WTC11 (cell line): ENCODE measurements around the gene KRTAP10-2. TPM values are rescaled to one million over a fixed set of nuclear protein-coding genes. Genes with fewer than 3 reads are reported as not detected.

Experiments
- ATAC-seq: fragments of 200-7000 bp; cut with Tn5 transposase; 2 replicates; pipeline ENCODE4 v1.10.0; 2021; ENCODE audit warnings: mild to moderate bottlenecking, moderate library complexity
- CTCF ChIA-PET: fragments of 300-600 bp; sonication (Branson Sonifier 250); formaldehyde crosslinking; loops from one replicate; lab custom pipeline; 2021; ENCODE audit warnings: antibody characterized with exemption; lab: Charles Lee
- POLR2A ChIA-PET: fragments of 350-600 bp; sonication (Branson Sonifier 250); formaldehyde crosslinking; loops from one replicate; lab custom pipeline; 2021; ENCODE audit warnings: antibody characterized with exemption; lab: Charles Lee
- DNase-seq: peaks from one replicate; pipeline ENCODE4 v3.0.0; 2021; ENCODE audit warnings: low spot score
- H3K27ac Mint-ChIP-seq: 2 replicates; pipeline ENCODE4 v1.8.0; 2021; ENCODE audit warnings: mixed read lengths
- H3K27me3 Mint-ChIP-seq: 2 replicates; pipeline ENCODE4 v1.8.0; 2021; ENCODE audit warnings: low read depth, mild to moderate bottlenecking, moderate library complexity, mixed read lengths
- H3K36me3 Mint-ChIP-seq: 2 replicates; pipeline ENCODE4 v1.8.0; 2021; ENCODE audit warnings: mixed read lengths
- H3K4me1 Mint-ChIP-seq: 2 replicates; pipeline ENCODE4 v1.8.0; 2022; ENCODE audit warnings: mixed read lengths
- H3K4me3 Mint-ChIP-seq: 2 replicates; pipeline ENCODE4 v1.8.0; 2021; ENCODE audit warnings: mild to moderate bottlenecking, moderate library complexity, mixed read lengths
- H3K9me3 Mint-ChIP-seq: 2 replicates; pipeline ENCODE4 v1.8.0; 2021; ENCODE audit warnings: mixed read lengths
- ATF1 ChIP-seq: sonication (generic); formaldehyde crosslinking; IDR thresholded peaks from 2 replicates; pipeline ENCODE4 v1.8.1; 2023; ENCODE audit warnings: mild to moderate bottlenecking, moderate library complexity, missing genetic modification reagents
- ETV6 ChIP-seq: sonication (generic); formaldehyde crosslinking; IDR thresholded peaks from 2 replicates; pipeline ENCODE4 v1.8.1; 2022; ENCODE audit warnings: mild to moderate bottlenecking, missing genetic modification reagents
- FOXP1 ChIP-seq: sonication (generic); formaldehyde crosslinking; IDR thresholded peaks from 2 replicates; pipeline ENCODE4 v1.8.0; 2022; ENCODE audit warnings: missing genetic modification reagents, mild to moderate bottlenecking, moderate library complexity, borderline replicate concordance
- MYBL2 ChIP-seq: sonication (generic); formaldehyde crosslinking; IDR thresholded peaks from 2 replicates; pipeline ENCODE4 v1.8.1; 2023; ENCODE audit warnings: mild to moderate bottlenecking, moderate library complexity, missing genetic modification reagents
- NFYB ChIP-seq: sonication (generic); formaldehyde crosslinking; conservative IDR thresholded peaks from 2 replicates; pipeline ENCODE4 v1.8.0; 2022; ENCODE audit warnings: low read depth, missing genetic modification reagents
- PRRX2 ChIP-seq: fragments of 250-450 bp; sonication (Bioruptor Pico); IDR thresholded peaks from 2 replicates; pipeline ENCODE4 v1.8.0; 2021; ENCODE audit warnings: mild to moderate bottlenecking
- RORB ChIP-seq: fragments of 250-450 bp; sonication (Bioruptor Pico); IDR thresholded peaks from 2 replicates; pipeline ENCODE4 v1.9.0; 2021; ENCODE audit warnings: mild to moderate bottlenecking
- SOX15 ChIP-seq: fragments of 250-450 bp; sonication (Bioruptor Pico); IDR thresholded peaks from 2 replicates; pipeline ENCODE4 v1.9.0; 2021; ENCODE audit warnings: mild to moderate bottlenecking
- SP1 ChIP-seq: sonication (generic); formaldehyde crosslinking; conservative IDR thresholded peaks from 2 replicates; pipeline ENCODE4 v1.8.1; 2022; ENCODE audit warnings: missing genetic modification reagents
- TCF7 ChIP-seq: sonication (generic); formaldehyde crosslinking; IDR thresholded peaks from 2 replicates; pipeline ENCODE4 v1.8.0; 2022; ENCODE audit warnings: mild to moderate bottlenecking, low read depth, missing genetic modification reagents, moderate library complexity
- ZNF263 ChIP-seq: sonication (generic); formaldehyde crosslinking; IDR thresholded peaks from 2 replicates; pipeline ENCODE4 v1.8.1; 2022; ENCODE audit warnings: low read depth, mild to moderate bottlenecking, moderate library complexity, missing genetic modification reagents
- ZNF396 ChIP-seq: fragments of 250-450 bp; sonication (Bioruptor Pico); IDR thresholded peaks from 2 replicates; pipeline ENCODE4 v1.8.0; 2021; ENCODE audit warnings: mild to moderate bottlenecking, moderate library complexity, borderline replicate concordance
- total RNA-seq: library from RNA; stranded (reverse); gene quantifications from 3 replicates; pipeline ENCODE4 v1.2.3, GENCODE V29; 2021
- TF ChIP-seq, protein P1 (sequence below): fragments of 250-450 bp; sonication (Bioruptor Pico); IDR thresholded peaks from 2 replicates; pipeline ENCODE4 v1.9.0; 2021; ENCODE audit warnings: mild to moderate bottlenecking, borderline replicate concordance
- TF ChIP-seq, protein P2 (sequence below): sonication (generic); formaldehyde crosslinking; IDR thresholded peaks from 2 replicates; pipeline ENCODE4 v1.8.0; 2022; ENCODE audit warnings: missing genetic modification reagents
- TF ChIP-seq, protein P3 (sequence below): fragments of 200-600 bp; IDR thresholded peaks from 2 replicates; pipeline ENCODE4 v1.8.0; 2022; ENCODE audit warnings: antibody characterized with exemption
- TF ChIP-seq, protein P4 (sequence below): sonication (generic); formaldehyde crosslinking; IDR thresholded peaks from 2 replicates; pipeline ENCODE4 v1.8.0; 2023; ENCODE audit warnings: mild to moderate bottlenecking, missing genetic modification reagents
- TF ChIP-seq, protein P5 (sequence below): sonication (generic); formaldehyde crosslinking; IDR thresholded peaks from 2 replicates; pipeline ENCODE4 v1.8.1; 2023; ENCODE audit warnings: mild to moderate bottlenecking, missing genetic modification reagents, moderate library complexity

The KRTAP10-2 gene
- total RNA-seq, 1 experiment from 2014 or later: not detected

DNA sequence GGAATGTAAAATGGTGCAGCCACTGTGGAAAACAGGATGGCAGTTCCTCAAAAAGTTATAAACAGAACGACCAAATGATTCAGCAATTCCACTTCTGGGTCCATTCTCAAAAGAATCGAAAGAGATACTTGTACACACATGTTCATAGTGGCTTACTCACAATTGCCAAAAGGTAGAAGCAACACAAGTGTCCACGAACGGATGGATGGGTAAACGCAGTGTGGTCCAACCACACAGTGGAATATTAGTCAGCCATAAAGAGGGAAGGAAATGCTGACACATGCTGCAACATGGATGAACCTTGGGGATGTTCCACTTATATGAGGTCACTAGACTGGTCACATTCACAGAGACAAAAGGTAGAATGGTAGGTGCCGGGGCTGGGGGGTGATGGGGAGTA lies 16.6 kb downstream of the KRTAP10-2 start:
- no peaks in the 10 kb centered on the region for H3K27me3 Mint-ChIP-seq

More for the DNA sequence above, 16.6 kb downstream of the KRTAP10-2 start:
- no peak overlapping the region for H3K4me3 Mint-ChIP-seq
- ATAC-seq: no peak
- H3K36me3 Mint-ChIP-seq: 0 out of 2 replicates have a peak, but pooled peaks cover 2% of the 10 kb centered on the region
- ChIA-PET CTCF (no interaction called here), POLR2A (no interaction called here)
- TF ChIP-seq, protein P1, sequence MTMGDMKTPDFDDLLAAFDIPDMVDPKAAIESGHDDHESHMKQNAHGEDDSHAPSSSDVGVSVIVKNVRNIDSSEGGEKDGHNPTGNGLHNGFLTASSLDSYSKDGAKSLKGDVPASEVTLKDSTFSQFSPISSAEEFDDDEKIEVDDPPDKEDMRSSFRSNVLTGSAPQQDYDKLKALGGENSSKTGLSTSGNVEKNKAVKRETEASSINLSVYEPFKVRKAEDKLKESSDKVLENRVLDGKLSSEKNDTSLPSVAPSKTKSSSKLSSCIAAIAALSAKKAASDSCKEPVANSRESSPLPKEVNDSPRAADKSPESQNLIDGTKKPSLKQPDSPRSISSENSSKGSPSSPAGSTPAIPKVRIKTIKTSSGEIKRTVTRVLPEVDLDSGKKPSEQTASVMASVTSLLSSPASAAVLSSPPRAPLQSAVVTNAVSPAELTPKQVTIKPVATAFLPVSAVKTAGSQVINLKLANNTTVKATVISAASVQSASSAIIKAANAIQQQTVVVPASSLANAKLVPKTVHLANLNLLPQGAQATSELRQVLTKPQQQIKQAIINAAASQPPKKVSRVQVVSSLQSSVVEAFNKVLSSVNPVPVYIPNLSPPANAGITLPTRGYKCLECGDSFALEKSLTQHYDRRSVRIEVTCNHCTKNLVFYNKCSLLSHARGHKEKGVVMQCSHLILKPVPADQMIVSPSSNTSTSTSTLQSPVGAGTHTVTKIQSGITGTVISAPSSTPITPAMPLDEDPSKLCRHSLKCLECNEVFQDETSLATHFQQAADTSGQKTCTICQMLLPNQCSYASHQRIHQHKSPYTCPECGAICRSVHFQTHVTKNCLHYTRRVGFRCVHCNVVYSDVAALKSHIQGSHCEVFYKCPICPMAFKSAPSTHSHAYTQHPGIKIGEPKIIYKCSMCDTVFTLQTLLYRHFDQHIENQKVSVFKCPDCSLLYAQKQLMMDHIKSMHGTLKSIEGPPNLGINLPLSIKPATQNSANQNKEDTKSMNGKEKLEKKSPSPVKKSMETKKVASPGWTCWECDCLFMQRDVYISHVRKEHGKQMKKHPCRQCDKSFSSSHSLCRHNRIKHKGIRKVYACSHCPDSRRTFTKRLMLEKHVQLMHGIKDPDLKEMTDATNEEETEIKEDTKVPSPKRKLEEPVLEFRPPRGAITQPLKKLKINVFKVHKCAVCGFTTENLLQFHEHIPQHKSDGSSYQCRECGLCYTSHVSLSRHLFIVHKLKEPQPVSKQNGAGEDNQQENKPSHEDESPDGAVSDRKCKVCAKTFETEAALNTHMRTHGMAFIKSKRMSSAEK (CRISPR knock-in tag): no peak
- TF ChIP-seq, protein P2, sequence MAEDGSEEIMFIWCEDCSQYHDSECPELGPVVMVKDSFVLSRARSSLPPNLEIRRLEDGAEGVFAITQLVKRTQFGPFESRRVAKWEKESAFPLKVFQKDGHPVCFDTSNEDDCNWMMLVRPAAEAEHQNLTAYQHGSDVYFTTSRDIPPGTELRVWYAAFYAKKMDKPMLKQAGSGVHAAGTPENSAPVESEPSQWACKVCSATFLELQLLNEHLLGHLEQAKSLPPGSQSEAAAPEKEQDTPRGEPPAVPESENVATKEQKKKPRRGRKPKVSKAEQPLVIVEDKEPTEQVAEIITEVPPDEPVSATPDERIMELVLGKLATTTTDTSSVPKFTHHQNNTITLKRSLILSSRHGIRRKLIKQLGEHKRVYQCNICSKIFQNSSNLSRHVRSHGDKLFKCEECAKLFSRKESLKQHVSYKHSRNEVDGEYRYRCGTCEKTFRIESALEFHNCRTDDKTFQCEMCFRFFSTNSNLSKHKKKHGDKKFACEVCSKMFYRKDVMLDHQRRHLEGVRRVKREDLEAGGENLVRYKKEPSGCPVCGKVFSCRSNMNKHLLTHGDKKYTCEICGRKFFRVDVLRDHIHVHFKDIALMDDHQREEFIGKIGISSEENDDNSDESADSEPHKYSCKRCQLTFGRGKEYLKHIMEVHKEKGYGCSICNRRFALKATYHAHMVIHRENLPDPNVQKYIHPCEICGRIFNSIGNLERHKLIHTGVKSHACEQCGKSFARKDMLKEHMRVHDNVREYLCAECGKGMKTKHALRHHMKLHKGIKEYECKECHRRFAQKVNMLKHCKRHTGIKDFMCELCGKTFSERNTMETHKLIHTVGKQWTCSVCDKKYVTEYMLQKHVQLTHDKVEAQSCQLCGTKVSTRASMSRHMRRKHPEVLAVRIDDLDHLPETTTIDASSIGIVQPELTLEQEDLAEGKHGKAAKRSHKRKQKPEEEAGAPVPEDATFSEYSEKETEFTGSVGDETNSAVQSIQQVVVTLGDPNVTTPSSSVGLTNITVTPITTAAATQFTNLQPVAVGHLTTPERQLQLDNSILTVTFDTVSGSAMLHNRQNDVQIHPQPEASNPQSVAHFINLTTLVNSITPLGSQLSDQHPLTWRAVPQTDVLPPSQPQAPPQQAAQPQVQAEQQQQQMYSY: no peak
- TF ChIP-seq TCF7 (CRISPR knock-in tag): no peak
- TF ChIP-seq, protein P3, sequence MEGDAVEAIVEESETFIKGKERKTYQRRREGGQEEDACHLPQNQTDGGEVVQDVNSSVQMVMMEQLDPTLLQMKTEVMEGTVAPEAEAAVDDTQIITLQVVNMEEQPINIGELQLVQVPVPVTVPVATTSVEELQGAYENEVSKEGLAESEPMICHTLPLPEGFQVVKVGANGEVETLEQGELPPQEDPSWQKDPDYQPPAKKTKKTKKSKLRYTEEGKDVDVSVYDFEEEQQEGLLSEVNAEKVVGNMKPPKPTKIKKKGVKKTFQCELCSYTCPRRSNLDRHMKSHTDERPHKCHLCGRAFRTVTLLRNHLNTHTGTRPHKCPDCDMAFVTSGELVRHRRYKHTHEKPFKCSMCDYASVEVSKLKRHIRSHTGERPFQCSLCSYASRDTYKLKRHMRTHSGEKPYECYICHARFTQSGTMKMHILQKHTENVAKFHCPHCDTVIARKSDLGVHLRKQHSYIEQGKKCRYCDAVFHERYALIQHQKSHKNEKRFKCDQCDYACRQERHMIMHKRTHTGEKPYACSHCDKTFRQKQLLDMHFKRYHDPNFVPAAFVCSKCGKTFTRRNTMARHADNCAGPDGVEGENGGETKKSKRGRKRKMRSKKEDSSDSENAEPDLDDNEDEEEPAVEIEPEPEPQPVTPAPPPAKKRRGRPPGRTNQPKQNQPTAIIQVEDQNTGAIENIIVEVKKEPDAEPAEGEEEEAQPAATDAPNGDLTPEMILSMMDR: no peak
- no peak for TF ChIP-seq NFYB (CRISPR knock-in tag)
- TF ChIP-seq SOX15 (CRISPR knock-in tag): no peak
- TF ChIP-seq, protein P4, sequence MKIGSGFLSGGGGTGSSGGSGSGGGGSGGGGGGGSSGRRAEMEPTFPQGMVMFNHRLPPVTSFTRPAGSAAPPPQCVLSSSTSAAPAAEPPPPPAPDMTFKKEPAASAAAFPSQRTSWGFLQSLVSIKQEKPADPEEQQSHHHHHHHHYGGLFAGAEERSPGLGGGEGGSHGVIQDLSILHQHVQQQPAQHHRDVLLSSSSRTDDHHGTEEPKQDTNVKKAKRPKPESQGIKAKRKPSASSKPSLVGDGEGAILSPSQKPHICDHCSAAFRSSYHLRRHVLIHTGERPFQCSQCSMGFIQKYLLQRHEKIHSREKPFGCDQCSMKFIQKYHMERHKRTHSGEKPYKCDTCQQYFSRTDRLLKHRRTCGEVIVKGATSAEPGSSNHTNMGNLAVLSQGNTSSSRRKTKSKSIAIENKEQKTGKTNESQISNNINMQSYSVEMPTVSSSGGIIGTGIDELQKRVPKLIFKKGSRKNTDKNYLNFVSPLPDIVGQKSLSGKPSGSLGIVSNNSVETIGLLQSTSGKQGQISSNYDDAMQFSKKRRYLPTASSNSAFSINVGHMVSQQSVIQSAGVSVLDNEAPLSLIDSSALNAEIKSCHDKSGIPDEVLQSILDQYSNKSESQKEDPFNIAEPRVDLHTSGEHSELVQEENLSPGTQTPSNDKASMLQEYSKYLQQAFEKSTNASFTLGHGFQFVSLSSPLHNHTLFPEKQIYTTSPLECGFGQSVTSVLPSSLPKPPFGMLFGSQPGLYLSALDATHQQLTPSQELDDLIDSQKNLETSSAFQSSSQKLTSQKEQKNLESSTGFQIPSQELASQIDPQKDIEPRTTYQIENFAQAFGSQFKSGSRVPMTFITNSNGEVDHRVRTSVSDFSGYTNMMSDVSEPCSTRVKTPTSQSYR: no peak
- no peak for TF ChIP-seq ZNF396 (CRISPR knock-in tag)
- TF ChIP-seq MYBL2: no peak
- TF ChIP-seq SP1: no peak
- TF ChIP-seq PRRX2 (CRISPR knock-in tag): no peak
- no peak for TF ChIP-seq ETV6 (CRISPR knock-in tag)
- no peak for TF ChIP-seq FOXP1 (CRISPR knock-in tag)
- no peak for TF ChIP-seq ZNF263 (CRISPR knock-in tag)
- TF ChIP-seq, protein P5, sequence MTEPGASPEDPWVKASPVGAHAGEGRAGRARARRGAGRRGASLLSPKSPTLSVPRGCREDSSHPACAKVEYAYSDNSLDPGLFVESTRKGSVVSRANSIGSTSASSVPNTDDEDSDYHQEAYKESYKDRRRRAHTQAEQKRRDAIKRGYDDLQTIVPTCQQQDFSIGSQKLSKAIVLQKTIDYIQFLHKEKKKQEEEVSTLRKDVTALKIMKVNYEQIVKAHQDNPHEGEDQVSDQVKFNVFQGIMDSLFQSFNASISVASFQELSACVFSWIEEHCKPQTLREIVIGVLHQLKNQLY (CRISPR knock-in tag): no peak
- no peak for TF ChIP-seq ATF1
- no peak for TF ChIP-seq RORB (CRISPR knock-in tag)
- peaks cover 7% of the 10 kb centered on the region for H3K9me3 Mint-ChIP-seq
- peak overlapping the region; percentile 63; the same call in 1 of the 2 replicates for H3K27ac Mint-ChIP-seq
- peaks cover 2% of the 10 kb centered on the region; the same call in 1 of the 2 replicates for H3K4me1 Mint-ChIP-seq
- no peak for DNase-seq
